GM18502 (cell line): Measurements from ENCODE around the gene PPARA.
"Not testable (repeated sequence)": the region's sequence is repeated elsewhere in the genome, so short reads cannot be mapped to it uniquely, and the experiment has no call there.

Source experiments
- ATAC-seq: cut with Tn5 transposase; IDR thresholded peaks from one replicate; pipeline ENCODE4 v1.9.1; 2021; ENCODE audit warnings: mild to moderate bottlenecking; ENCODE audit not compliant: unreplicated experiment, poor library complexity

Gene PPARA

GRCh38 chr22:46125816-46126765 is 24.2 kb upstream of the PPARA start:
- no peak for ATAC-seq

DNA sequence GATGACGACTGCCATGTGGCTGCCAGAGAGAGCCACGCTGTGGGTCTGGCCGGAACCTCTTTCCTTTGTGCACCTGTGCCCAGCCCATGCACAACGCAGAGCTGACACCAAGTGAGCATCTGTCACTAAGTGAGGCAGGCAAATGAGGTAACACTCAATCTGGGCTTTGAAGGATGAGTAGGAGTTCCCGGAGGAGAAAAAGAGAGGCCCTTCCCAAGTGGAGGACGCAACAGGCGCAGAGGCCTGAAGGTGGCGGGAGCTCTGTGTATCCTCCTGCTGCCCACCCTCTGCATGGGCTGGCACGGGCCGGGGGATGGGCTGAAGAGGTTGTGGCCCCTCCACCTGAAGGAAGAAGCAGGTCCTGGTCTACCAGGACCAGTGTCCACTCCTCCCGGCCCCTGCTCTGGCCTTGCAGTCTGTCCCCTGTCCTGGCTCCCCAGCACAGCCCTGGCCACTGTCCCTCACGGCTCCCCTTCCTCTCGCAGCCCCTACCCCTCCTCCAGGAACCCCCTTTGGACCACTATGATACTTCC is 23.4 kb upstream of the PPARA start:
- ATAC-seq, result no peak

DNA sequence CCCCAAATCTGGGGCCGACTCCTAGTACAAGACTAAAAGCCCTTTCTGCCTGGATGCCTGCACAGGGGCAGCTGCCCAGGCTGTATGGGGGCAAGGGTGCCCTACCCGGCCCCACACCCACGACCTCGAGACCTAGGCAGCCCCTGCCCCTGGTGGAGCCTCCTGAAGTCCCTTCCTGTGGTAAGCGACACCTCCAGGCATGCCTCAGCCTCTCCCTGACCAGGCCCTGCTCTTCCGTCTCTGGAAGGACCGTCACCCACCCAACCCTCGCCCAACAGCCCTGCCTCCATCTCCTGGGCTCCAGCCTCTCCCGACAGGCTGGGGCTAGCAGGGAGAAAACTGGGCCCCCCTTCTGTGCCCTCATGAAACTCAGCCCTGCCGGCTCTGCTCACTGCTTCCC is 22.8 kb upstream of the PPARA start:
- ATAC-seq, result no peak

- ATAC-seq, result no peak
These were observed 21.7 kb upstream of the PPARA start for GRCh38 chr22:46128606-46129005.

- ATAC-seq, result no peak
These were observed 20.8 kb upstream of the PPARA start for GRCh38 chr22:46129390-46130041.

- no peak for ATAC-seq
These were observed 19.2 kb upstream of the PPARA start for GRCh38 chr22:46131151-46131587.

DNA sequence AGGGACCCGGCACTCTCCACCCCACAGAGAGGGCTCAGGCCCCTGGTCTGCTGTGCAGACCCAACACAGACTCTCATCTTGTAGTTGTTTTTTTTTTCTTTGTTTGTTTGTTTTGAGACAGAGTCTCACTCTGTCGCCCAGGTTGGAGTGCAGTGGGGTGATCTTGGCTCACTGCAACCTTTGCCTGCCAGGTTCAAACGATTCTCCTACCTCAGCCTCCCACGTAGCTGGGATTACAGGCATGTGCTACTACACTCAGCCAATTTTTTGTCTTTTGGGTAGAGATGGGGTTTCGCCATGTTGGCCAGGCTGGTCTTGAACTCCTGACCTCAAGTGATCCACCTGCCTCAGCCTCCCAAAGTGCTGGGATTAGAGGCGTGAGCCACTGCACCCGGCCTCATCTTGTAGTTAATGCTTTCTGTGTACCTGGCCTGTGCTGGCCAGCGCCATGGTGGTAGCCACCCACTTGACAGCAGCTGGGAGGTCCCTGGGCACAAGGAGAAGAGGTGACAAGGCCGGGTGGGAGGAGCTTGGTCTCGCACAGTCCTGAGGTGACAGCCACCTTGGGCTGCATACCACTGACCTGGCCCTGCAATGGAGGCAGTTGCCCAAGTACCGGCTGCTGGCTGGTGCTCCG is 18.0 kb upstream of the PPARA start:
- not testable (repeated sequence) for ATAC-seq

GRCh38 chr22:46132830-46133587 is 17.3 kb upstream of the PPARA start:
- ATAC-seq, result no peak

DNA sequence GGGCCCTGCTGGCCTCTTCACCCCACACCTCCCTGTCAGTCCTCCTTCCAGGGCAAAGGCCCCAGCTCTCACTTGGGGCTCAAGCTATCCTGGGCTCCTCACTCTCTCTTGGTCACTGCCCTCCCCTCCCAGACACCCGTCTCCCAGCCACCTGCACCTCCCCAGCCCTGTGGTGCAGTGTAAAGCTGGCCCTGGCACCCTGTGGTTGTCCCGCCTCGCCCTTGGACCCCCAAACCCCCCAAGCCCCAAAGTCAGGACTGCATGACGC is 16.8 kb upstream of the PPARA start:
- no peak for ATAC-seq

DNA sequence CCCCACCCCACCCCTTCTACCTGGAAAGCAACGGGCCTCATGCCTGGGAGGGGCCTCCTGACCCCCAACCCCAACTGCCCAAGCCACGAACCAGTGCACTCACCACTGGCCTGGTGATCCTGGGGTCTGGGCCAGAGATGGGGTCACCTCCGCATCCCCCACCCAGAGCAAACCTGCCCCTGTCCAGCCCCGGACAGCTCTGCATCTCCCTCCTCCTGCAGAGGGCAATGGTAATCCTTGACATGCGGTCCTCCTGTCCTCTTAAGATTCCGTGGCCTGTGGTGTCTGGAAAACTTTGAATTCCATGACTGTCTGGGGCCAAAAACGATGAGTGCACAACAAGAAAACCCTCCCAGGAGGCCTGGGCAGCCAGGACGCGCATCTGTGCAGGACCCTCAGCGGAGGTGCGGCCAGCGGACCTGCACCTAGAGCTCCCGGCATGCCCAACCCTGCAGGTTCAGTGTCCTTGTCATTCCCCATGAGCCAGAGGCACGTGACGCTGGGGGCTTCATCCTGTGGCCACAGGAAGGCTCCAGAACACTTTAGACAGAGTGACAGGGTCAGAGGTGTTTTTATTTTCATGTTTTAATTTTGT is 16.1 kb upstream of the PPARA start:
- ATAC-seq, result no peak

DNA sequence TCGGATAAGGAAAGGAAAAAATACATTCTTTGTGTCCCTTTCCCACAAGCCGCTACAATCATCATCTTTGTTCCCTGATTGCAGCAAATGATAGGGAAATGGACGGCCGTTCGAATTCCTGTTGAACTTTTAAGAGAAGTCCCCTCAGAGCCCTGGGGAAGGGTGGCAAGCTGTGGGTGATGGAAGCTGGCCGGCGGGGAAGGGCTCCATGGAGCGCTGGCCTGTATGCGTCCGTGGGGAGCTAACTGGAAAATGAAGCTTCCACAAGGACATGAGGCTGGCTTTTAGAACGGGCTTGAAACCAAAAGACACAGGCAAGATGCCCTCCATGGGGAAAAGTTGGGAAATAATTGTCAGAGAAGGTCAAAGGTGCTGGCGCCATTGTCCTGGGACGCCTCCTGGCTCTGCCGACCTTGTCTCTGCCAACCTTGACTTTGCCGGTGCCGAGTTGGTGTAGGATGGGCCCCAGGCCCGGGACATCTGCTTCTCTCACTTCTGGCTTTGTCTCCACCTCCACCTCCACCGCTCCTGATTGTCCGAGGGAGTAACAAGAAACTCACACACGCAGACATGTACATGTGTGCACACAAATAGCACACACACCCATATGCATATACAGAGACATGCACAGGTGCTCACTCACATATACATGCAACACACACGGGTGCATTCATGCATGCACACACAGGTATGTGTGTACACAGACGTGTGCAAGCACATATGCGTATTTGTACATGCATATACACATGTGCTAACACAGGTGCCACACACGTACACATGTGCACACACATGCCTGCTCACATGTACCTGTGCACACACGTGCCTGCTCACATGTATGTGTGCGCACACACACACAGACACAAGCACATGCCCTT is 14.5 kb upstream of the PPARA start:
- no peak for ATAC-seq

- ATAC-seq, result no peak
These were observed 13.7 kb upstream of the PPARA start for GRCh38 chr22:46136486-46137217.

DNA sequence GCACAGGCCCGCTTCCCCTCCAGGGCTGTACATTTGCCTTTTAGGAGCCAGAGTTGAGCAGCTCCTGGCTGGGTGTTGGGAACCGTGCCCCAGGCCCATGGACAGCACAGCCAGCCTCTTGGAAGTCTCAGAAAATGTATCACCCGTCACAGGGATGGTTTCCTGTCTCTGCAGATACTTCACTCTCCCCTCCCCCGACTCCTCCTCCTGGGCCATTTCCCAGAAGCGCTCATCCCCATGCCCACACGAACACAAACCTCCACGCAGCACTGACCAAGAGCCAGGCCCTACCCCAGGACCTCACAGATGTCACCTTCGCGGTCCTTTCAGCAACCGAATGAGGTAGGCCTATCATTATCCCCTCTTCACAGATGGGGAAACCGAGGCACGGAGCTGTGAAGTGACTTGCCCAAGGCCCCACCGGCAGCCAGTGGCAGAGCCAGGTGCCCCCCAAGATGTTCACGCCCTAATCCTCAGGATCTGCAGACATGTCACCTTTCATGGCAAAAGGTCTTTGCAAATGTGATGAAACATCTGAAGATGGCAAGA is 13.0 kb upstream of the PPARA start:
- ATAC-seq, result no peak

- no peak for ATAC-seq
These were observed 12.1 kb upstream of the PPARA start for GRCh38 chr22:46138058-46138797.

- ATAC-seq, result not testable (repeated sequence)
These were observed 10.9 kb upstream of the PPARA start for GRCh38 chr22:46139417-46139816.

DNA sequence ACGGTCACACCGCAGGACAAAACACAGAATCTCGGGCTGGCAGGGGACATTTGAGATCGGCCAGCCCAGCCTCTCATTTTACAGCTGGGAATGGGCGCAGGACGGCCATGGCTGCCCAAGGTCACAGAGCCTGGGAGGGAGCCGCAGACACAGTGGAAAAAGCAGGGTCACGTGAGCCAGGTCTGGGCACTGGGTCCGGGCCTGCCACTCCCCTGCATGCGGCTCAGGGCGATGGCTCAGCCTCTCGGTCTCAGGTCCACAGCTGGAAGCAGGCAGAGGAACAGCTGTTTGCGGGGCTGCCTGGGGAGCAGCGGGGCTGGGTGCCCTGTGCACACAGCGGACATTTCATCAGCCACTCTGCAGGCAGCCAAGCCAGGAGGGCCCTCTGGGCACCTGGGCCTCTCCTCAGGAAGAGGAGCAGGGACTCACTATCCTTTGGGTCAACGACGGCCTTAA is 10.4 kb upstream of the PPARA start:
- no peak for ATAC-seq
